Endothelial cell (in vitro differentiated cells): ENCODE results near the gene FBXO38. TPM values are rescaled to one million over a fixed set of nuclear protein-coding genes. Genes with fewer than 3 reads are reported as not detected.

Source experiments
- DNase-seq: peaks from one replicate; pipeline ENCODE4 v3.0.0; 2021; ENCODE audit warnings: low spot score
- H3K27ac Mint-ChIP-seq: one replicate; pipeline ENCODE4 v1.8.0; 2021; ENCODE audit warnings: mixed read lengths, inconsistent platforms; ENCODE audit not compliant: unreplicated experiment
- H3K27me3 Mint-ChIP-seq: one replicate; pipeline ENCODE4 v1.8.0; 2021; ENCODE audit warnings: mild to moderate bottlenecking, moderate library complexity, mixed read lengths, inconsistent platforms; ENCODE audit not compliant: unreplicated experiment
- H3K36me3 Mint-ChIP-seq: one replicate; pipeline ENCODE4 v1.8.0; 2021; ENCODE audit warnings: mild to moderate bottlenecking, low read depth, mixed read lengths, inconsistent platforms; ENCODE audit not compliant: unreplicated experiment
- H3K4me1 Mint-ChIP-seq: one replicate; pipeline ENCODE4 v1.8.0; 2021; ENCODE audit warnings: mild to moderate bottlenecking, mixed read lengths, inconsistent platforms; ENCODE audit not compliant: unreplicated experiment
- H3K4me3 Mint-ChIP-seq: one replicate; pipeline ENCODE4 v1.8.0; 2021; ENCODE audit warnings: mild to moderate bottlenecking, mixed read lengths, inconsistent platforms; ENCODE audit not compliant: unreplicated experiment
- H3K9me3 Mint-ChIP-seq: one replicate; pipeline ENCODE4 v1.8.0; 2021; ENCODE audit warnings: mixed read lengths, inconsistent platforms; ENCODE audit not compliant: unreplicated experiment
- CTCF ChIP-seq: fragments of 200-600 bp; sonication (generic); IDR thresholded peaks from one replicate; pipeline ENCODE4 v1.5.0; 2021; ENCODE audit warnings: antibody characterized with exemption; ENCODE audit not compliant: unreplicated experiment
- total RNA-seq: library from RNA; stranded (reverse); fragmentation: NEBNext Ultra II Directional; extraction: Animal tissue kit (Norgen Biotek cat#: 25700); gene quantifications from one replicate; pipeline ENCODE4 v1.2.1, GENCODE V29; 2021; ENCODE audit not compliant: unreplicated experiment

Gene FBXO38
- total RNA-seq, 1 donor from 2014 or later: 50.0 TPM

- TF ChIP-seq CTCF: no peak
- no peak for DNase-seq
- H3K9me3 Mint-ChIP-seq: no peaks in the 10 kb centered on the region
- H3K27ac Mint-ChIP-seq: no peak overlapping the region
- H3K27me3 Mint-ChIP-seq: no peaks in the 10 kb centered on the region
- H3K4me1 Mint-ChIP-seq: no peaks in the 10 kb centered on the region
- H3K4me3 Mint-ChIP-seq: no peak overlapping the region
- H3K36me3 Mint-ChIP-seq: no peaks in the 10 kb centered on the region
These were observed 19.4 kb upstream of the FBXO38 start for GRCh38 chr5:148364343-148364742.

DNA sequence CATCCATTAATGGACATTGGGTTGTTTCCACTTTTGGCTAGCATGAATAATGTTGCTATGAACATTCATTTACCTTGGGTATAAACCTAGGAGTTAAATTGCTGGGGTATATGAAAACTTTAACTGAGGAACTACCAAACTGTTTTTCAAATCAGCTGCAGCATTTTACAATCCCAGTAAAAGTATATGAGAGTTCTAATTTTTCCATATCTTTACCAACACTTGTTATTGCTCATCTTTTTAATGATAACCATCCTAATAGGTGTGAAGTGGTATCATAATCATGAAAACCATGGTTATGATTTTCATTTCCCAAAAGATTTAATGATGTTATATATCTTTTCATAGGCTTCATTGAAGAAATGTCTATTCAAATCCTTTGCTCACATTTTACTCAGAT lies 15.5 kb upstream of the FBXO38 start:
- no peaks in the 10 kb centered on the region for H3K27me3 Mint-ChIP-seq
- no peaks in the 10 kb centered on the region for H3K4me1 Mint-ChIP-seq
- DNase-seq: no peak
- no peak overlapping the region for H3K27ac Mint-ChIP-seq
- no peak overlapping the region for H3K4me3 Mint-ChIP-seq
- no peak for TF ChIP-seq CTCF
- H3K9me3 Mint-ChIP-seq: no peaks in the 10 kb centered on the region
- no peaks in the 10 kb centered on the region for H3K36me3 Mint-ChIP-seq

GRCh38 chr5:148372166-148372725 lies 11.5 kb upstream of the FBXO38 start:
- no peaks in the 10 kb centered on the region for H3K36me3 Mint-ChIP-seq
- no peak overlapping the region for H3K4me3 Mint-ChIP-seq
- H3K27ac Mint-ChIP-seq: no peak overlapping the region
- no peak for DNase-seq
- H3K4me1 Mint-ChIP-seq: no peaks in the 10 kb centered on the region
- no peak for TF ChIP-seq CTCF
- no peaks in the 10 kb centered on the region for H3K9me3 Mint-ChIP-seq
- H3K27me3 Mint-ChIP-seq: no peaks in the 10 kb centered on the region

- H3K27ac Mint-ChIP-seq: no peak overlapping the region
- no peak for TF ChIP-seq CTCF
- H3K9me3 Mint-ChIP-seq: no peaks in the 10 kb centered on the region
- H3K27me3 Mint-ChIP-seq: no peaks in the 10 kb centered on the region
- no peaks in the 10 kb centered on the region for H3K36me3 Mint-ChIP-seq
- H3K4me1 Mint-ChIP-seq: no peaks in the 10 kb centered on the region
- no peak overlapping the region for H3K4me3 Mint-ChIP-seq
- no peak for DNase-seq
These were observed 10.9 kb upstream of the FBXO38 start for GRCh38 chr5:148372893-148373292.

DNA sequence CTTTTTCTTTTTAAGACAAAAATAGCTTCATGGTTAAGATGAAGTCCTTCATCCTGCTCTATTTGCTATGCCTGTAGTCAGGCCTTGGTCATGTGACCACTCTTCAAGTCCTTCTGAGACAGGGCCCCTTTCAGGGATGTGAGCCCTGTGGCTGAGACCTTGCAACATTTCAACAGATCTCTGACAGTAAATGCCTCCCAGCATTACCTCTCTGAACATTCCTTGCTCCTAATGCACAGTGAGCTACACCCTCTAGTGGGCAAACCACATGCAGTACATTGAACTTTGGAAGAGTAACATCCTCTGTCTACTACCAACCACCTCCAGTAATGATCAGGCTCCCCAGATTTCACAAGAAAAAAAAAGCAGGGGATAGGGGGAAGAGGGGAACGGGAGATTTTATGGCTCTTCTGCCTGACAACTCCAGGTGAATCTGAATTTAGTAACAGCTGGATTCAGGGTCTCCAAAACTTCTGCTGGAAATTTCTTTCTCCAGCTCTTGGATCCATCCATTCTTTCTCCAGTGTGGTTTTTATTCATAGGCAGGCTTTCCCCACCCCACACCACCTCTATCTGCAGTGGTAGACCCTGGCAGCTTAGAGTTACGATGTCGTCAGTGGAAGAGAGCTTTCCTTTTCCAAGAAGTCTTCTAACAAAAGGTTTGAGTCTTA lies 8.9 kb upstream of the FBXO38 start:
- peaks cover 2% of the 10 kb centered on the region for H3K27me3 Mint-ChIP-seq
- TF ChIP-seq CTCF: peak; percentile 68
- peaks cover 8% of the 10 kb centered on the region for H3K36me3 Mint-ChIP-seq
- peak; percentile 53 for DNase-seq
- no peaks in the 10 kb centered on the region for H3K9me3 Mint-ChIP-seq
- no peak overlapping the region for H3K27ac Mint-ChIP-seq
- no peak overlapping the region for H3K4me3 Mint-ChIP-seq
- H3K4me1 Mint-ChIP-seq: no peaks in the 10 kb centered on the region
